HG02840 (cell line): ENCODE measurements around the gene DOCK1.
"Not testable (repeated sequence)": the region's sequence is repeated elsewhere in the genome, so short reads cannot be mapped to it uniquely, and the experiment has no call there.

Experiments used
- ATAC-seq: cut with Tn5 transposase; IDR thresholded peaks from one replicate; pipeline ENCODE4 v1.9.1; 2021; ENCODE audit warnings: mild to moderate bottlenecking, moderate library complexity, moderate number of reproducible peaks; ENCODE audit not compliant: unreplicated experiment, low FRiP score

DOCK1 gene

GRCh38 chr10:126904818-126905701 is at the start of gene DOCK1:
TSS of gene DOCK1 (plus strand) at chr10:126905428. CDS start at chr10:126905518, 90 bp downstream.
- no peak for ATAC-seq

GRCh38 chr10:126857178-126857806 is 47.9 kb upstream of the DOCK1 start:
- ATAC-seq, result no peak

- no peak for ATAC-seq
Observed at GRCh38 chr10:126867567-126868365, 37.5 kb upstream of the DOCK1 start.

- ATAC-seq, result no peak
Observed at GRCh38 chr10:126868371-126868770, 36.9 kb upstream of the DOCK1 start.

GRCh38 chr10:126872135-126872534 is 33.1 kb upstream of the DOCK1 start:
- ATAC-seq, result no peak

GRCh38 chr10:126872768-126873167 is 32.5 kb upstream of the DOCK1 start:
- no peak for ATAC-seq

- ATAC-seq, result no peak
Observed at GRCh38 chr10:126876456-126876855, 28.8 kb upstream of the DOCK1 start.

- ATAC-seq, result no peak
Observed at GRCh38 chr10:126877390-126877789, 27.8 kb upstream of the DOCK1 start.

GRCh38 chr10:126878594-126878993 is 26.6 kb upstream of the DOCK1 start:
- no peak for ATAC-seq

- no peak for ATAC-seq
Observed at GRCh38 chr10:126880926-126881325, 24.3 kb upstream of the DOCK1 start.

- not testable (repeated sequence) for ATAC-seq
Observed at GRCh38 chr10:126882055-126882454, 23.2 kb upstream of the DOCK1 start.

GRCh38 chr10:126888436-126888835 is 16.8 kb upstream of the DOCK1 start:
- ATAC-seq, result not testable (repeated sequence)

- no peak for ATAC-seq
Observed at GRCh38 chr10:126889421-126889820, 15.8 kb upstream of the DOCK1 start.

- ATAC-seq, result not testable (repeated sequence)
Observed at GRCh38 chr10:126890797-126891196, 14.4 kb upstream of the DOCK1 start.

- no peak for ATAC-seq
Observed at GRCh38 chr10:126892226-126893175, 12.7 kb upstream of the DOCK1 start.

- ATAC-seq, result no peak
Observed at GRCh38 chr10:126893206-126893605, 12.0 kb upstream of the DOCK1 start.

GRCh38 chr10:126893841-126894240 is 11.4 kb upstream of the DOCK1 start:
- no peak for ATAC-seq

- no peak for ATAC-seq
Observed at GRCh38 chr10:126895214-126895781, 9.9 kb upstream of the DOCK1 start.

GRCh38 chr10:126898460-126898859 is 6.8 kb upstream of the DOCK1 start:
- ATAC-seq, result no peak
